Endothelial cell of umbilical vein (primary cell): Measurements from ENCODE around the gene TMEM43.

Experiments used
- CTCF ChIP-seq, 2 donors: IDR thresholded peaks; 1 replicate in 1 of 2; 2 replicates in 1 of 2; pipeline ENCODE4 v1.5.1; 2011; ENCODE audit warnings: low read length in 2 of 2, mild to moderate bottlenecking in 2 of 2, moderate library complexity in 2 of 2, control low read depth in 1 of 2, inconsistent platforms in 1 of 2, low read depth in 1 of 2; ENCODE audit not compliant: insufficient read depth in 1 of 2; ENCODE audit errors: extremely low read depth in 1 of 2
- EZH2 ChIP-seq: IDR thresholded peaks from 2 replicates; pipeline ENCODE4 v1.6.1; 2012; ENCODE audit warnings: borderline replicate concordance, low read depth, mild to moderate bottlenecking, moderate library complexity, low read length, inconsistent platforms; ENCODE audit not compliant: severe bottlenecking
- FOS ChIP-seq: IDR thresholded peaks from 2 replicates; pipeline ENCODE4 v1.6.1; 2011; ENCODE audit warnings: mild to moderate bottlenecking, low read length, moderate library complexity, borderline replicate concordance; ENCODE audit not compliant: insufficient read depth
- JUN ChIP-seq: IDR thresholded peaks from 2 replicates; pipeline ENCODE4 v1.6.1; 2011; ENCODE audit warnings: borderline replicate concordance, low read depth; ENCODE audit not compliant: insufficient read length, insufficient read depth
- MYC ChIP-seq: IDR thresholded peaks from one replicate; pipeline ENCODE4 v1.6.1; 2011; ENCODE audit warnings: mild to moderate bottlenecking, low read depth, low read length
- POLR2A ChIP-seq: IDR thresholded peaks from 2 replicates; pipeline ENCODE4 v1.6.1; 2012; ENCODE audit warnings: low read depth, mild to moderate bottlenecking, control low read depth, low read length
- POLR2AphosphoS5 ChIP-seq: IDR thresholded peaks from 2 replicates; pipeline ENCODE4 v1.6.1; 2012; ENCODE audit warnings: low read depth, mild to moderate bottlenecking, control low read depth, low read length, moderate library complexity; ENCODE audit not compliant: insufficient read depth
- TF ChIP-seq, protein P1 (sequence below): IDR thresholded peaks from 2 replicates; pipeline ENCODE4 v1.6.1; 2011; ENCODE audit not compliant: insufficient read depth, insufficient read length

DNA sequence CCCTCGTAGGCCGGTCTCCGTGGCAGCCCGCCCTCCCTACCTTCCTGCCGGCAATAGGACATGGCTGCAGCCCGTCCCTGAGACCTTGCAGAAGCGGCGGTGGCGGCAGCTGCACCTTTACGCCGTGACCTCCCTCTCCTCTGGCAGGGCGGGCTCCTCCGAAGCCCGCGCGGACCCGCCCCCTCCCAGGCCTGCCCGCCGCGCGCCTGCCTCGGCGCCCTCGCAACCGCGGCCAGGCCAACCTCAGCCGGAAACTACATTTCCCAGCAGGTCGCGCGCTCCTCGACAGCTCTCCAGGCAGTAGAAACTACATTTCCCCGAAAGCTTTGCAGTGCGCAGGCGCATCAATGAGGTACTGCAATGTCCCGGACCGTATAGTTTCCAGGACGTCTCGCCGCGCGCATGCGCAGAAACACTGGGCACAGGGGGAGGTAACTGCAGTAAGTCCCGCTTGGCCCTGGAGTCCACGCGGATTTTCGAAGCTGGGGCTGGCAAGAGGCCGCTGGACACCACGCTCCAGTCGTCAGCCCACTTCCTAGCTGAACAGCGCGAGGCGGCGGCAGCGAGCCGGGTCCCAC is at the start of gene TMEM43, which contains the start of gene CHCHD4:
- TF ChIP-seq POLR2AphosphoS5 (peak; percentile 34), CTCF (IDR thresholded peaks at IDR 0.05; ENCODE audit: extremely low read depth in 1 of 2, insufficient read depth in 1 of 2, low read depth in 1 of 2, low read length in 2 of 2) (peak in 1 of 2 donors; percentile 1), EZH2 (no peak), FOS (no peak), JUN (no peak), POLR2A (peak; percentile 58), MYC (no peak)
- TF ChIP-seq, protein P1, sequence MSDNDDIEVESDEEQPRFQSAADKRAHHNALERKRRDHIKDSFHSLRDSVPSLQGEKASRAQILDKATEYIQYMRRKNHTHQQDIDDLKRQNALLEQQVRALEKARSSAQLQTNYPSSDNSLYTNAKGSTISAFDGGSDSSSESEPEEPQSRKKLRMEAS, result peak; percentile 32
